Gastrocnemius medialis (tissue), 4 donors: ENCODE measurements around the gene ITGAV.

Experiments
- CTCF ChIP-seq, 5 experiments: fragments of 450-650 bp in 3 of 5; fragments of 200-600 bp in 2 of 5; sonication (generic) in 2 of 5; IDR thresholded peaks in 4 of 5; conservative IDR thresholded peaks in 1 of 5; 1 replicate in 4 of 5; 2 replicates in 1 of 5; pipeline ENCODE4 v1.5.1; 2016 to 2019; ENCODE audit warnings: antibody characterized with exemption in 5 of 5, mild to moderate bottlenecking in 3 of 5, moderate library complexity in 3 of 5
- POLR2A ChIP-seq, 2 donors: fragments of 450-650 bp; IDR thresholded peaks; one replicate each; pipeline ENCODE4 v1.6.1; 2017; ENCODE audit warnings: antibody characterized with exemption in 2 of 2, mild to moderate bottlenecking in 2 of 2, moderate library complexity in 2 of 2

- no peak for TF ChIP-seq CTCF (IDR thresholded peaks at IDR 0.05 in 4 of 5, conservative IDR thresholded peaks at IDR 0.05 in 1 of 5)
- no peak for TF ChIP-seq POLR2A (IDR thresholded peaks at IDR 0.05)
Observed at GRCh38 chr2:186570604-186571003, 19.3 kb upstream of the ITGAV start.
